ENCODE measurements around the gene SEMA4B.
A peak's percentile ranks its signal among the peaks of the same experiment; 100 is the strongest.

Gene SEMA4B

DNA sequence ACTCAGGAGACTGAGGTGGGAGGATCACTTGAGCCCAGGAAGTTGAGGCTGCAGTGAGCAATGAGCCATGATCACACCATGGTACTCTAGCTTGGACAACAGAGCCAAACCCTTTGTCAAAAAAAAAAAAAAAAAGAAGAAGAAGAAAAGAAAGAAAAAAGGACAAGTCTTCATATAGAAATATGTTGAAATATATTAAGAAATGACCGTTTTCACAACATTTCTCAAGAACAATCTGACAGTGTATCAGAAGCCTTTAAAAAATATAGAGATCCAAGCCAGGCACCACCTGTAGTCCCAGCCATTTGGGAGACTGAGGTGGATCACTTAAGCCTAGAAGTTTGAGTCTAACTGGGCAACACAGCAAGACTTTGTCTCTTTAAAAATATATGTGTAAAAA is 29.5 kb upstream of the SEMA4B start:
- peaks cover 10% of the 10 kb centered on the region for H3K4me1 ChIP-seq (ENCODE audit: low read length)
- no peaks in the 10 kb centered on the region for H3K79me2 ChIP-seq (ENCODE audit: low read length)
- no peak overlapping the region for H3K4me3 ChIP-seq (ENCODE audit: low read length)
- no peak overlapping the region for H3K4me2 ChIP-seq (ENCODE audit: low read length)
- H3K9me3 ChIP-seq (ENCODE audit: insufficient read depth, low read length): no peaks in the 10 kb centered on the region
- no peak for TF ChIP-seq CTCF (IDR thresholded peaks at IDR 0.05; ENCODE audit: low read depth, low read length)
- TF ChIP-seq EZH2phosphoT487 (IDR thresholded peaks at IDR 0.05; ENCODE audit: low read depth): no peak
- H3K36me3 ChIP-seq (replicated peaks; ENCODE audit: low read depth, low read length): no peaks in the 10 kb centered on the region
- no peaks in the 10 kb centered on the region for H4K20me1 ChIP-seq (ENCODE audit: insufficient read depth, low read length)
- H3K9ac ChIP-seq (ENCODE audit: low read length): no peak overlapping the region
- no peak overlapping the region for H3K27ac ChIP-seq (ENCODE audit: low read length)
- no peaks in the 10 kb centered on the region for H3K27me3 ChIP-seq (ENCODE audit: low read depth, low read length)
- no peak overlapping the region for H2AFZ ChIP-seq (ENCODE audit: low read depth, low read length)

- Histone ChIP-seq H3K27me3 (ENCODE audit: low read depth, low read length) (no peaks in the 10 kb centered on the region), H3K4me2 (ENCODE audit: low read length) (no peak overlapping the region), H3K36me3 (replicated peaks; ENCODE audit: low read depth, low read length) (no peaks in the 10 kb centered on the region), H3K79me2 (ENCODE audit: low read length) (no peaks in the 10 kb centered on the region), H3K9ac (ENCODE audit: low read length) (no peak overlapping the region), H3K4me1 (ENCODE audit: low read length) (peaks cover 13% of the 10 kb centered on the region), H3K9me3 (ENCODE audit: insufficient read depth, low read length) (no peaks in the 10 kb centered on the region), H3K27ac (ENCODE audit: low read length) (no peak overlapping the region), H3K4me3 (ENCODE audit: low read length) (no peak overlapping the region), H4K20me1 (ENCODE audit: insufficient read depth, low read length) (no peaks in the 10 kb centered on the region), H2AFZ (ENCODE audit: low read depth, low read length) (no peak overlapping the region)
- TF ChIP-seq CTCF (IDR thresholded peaks at IDR 0.05; ENCODE audit: low read depth, low read length): no peak
- TF ChIP-seq EZH2phosphoT487 (IDR thresholded peaks at IDR 0.05; ENCODE audit: low read depth): no peak
Measured at GRCh38 chr15:90173372-90173771, 27.8 kb upstream of the SEMA4B start.

DNA sequence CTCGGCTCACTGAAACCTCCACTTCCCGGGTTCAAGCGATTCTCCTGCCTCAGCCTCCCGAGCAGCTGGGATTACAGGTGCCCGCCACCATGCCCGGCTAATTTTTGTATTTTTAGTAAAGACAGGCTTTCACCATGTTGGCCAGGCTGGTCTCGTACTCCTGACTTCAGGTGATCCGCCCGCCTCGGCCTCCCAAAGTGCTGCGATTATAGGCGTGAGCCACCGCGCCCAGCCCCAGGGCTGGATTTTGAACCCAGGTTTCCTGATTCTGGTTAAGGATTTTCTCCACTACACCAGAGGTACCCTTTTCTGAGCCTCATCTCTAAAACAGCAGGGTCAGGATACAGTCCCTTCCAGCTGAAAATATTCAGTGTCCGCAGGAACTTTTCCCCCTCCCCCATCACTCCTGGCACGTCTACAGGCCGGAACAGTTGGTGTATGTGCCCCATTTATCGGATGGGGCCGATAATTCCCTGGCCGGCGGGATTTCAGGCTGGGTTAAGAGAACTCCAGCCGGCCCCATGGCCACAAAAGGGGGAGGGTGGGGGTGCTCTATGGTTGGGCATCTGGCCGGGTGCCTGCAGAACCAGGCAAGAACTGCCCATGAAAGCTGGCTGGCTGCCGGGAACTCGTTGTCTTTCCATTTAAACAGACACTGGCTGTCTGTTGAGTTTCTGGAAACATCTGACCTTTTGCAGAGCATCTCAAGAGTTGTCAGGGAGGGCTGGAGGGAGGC is 26.8 kb upstream of the SEMA4B start:
- H2AFZ ChIP-seq (ENCODE audit: low read depth, low read length): no peak overlapping the region

DNA sequence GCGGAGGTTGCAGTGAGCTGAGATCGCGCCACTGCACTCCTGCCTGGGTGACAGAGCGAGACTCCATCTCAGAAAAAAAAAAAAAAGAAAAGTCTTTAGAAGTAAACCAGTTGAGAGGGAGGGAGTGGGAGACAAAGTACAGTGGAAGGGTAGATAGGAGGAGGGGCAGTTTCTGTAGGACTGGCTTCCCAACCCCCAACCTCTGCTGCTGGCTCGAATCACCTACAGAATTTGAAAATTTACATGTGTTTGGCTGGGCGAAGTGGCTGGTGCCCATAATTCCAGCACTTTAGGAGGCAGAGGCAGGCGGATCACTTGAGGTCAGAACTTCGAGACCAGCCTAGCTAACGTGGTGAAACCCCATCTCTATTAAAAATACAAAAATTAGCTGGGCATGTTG is 24.1 kb upstream of the SEMA4B start:
- no peak overlapping the region for H3K9ac ChIP-seq (ENCODE audit: low read length)
- H3K4me1 ChIP-seq (ENCODE audit: low read length): peaks cover 20% of the 10 kb centered on the region
- H3K4me3 ChIP-seq (ENCODE audit: low read length): no peak overlapping the region
- H2AFZ ChIP-seq (ENCODE audit: low read depth, low read length): no peak overlapping the region
- no peak overlapping the region for H3K27ac ChIP-seq (ENCODE audit: low read length)
- H3K79me2 ChIP-seq (ENCODE audit: low read length): no peaks in the 10 kb centered on the region
- H4K20me1 ChIP-seq (ENCODE audit: insufficient read depth, low read length): no peaks in the 10 kb centered on the region
- peaks cover 30% of the 10 kb centered on the region for H3K27me3 ChIP-seq (ENCODE audit: low read depth, low read length)
- no peak overlapping the region for H3K4me2 ChIP-seq (ENCODE audit: low read length)
- TF ChIP-seq CTCF (IDR thresholded peaks at IDR 0.05; ENCODE audit: low read depth, low read length) (no peak), EZH2phosphoT487 (IDR thresholded peaks at IDR 0.05; ENCODE audit: low read depth) (no peak)
- H3K36me3 ChIP-seq (replicated peaks; ENCODE audit: low read depth, low read length): no peaks in the 10 kb centered on the region
- H3K9me3 ChIP-seq (ENCODE audit: insufficient read depth, low read length): no peaks in the 10 kb centered on the region

More for the DNA sequence above, 26.8 kb upstream of the SEMA4B start:
- no peaks in the 10 kb centered on the region for H4K20me1 ChIP-seq (ENCODE audit: insufficient read depth, low read length)
- peaks cover 7% of the 10 kb centered on the region for H3K27me3 ChIP-seq (ENCODE audit: low read depth, low read length)
- no peak overlapping the region for H3K9ac ChIP-seq (ENCODE audit: low read length)
- peaks cover 20% of the 10 kb centered on the region for H3K4me1 ChIP-seq (ENCODE audit: low read length)
- no peaks in the 10 kb centered on the region for H3K79me2 ChIP-seq (ENCODE audit: low read length)
- no peak overlapping the region for H3K4me3 ChIP-seq (ENCODE audit: low read length)
- no peaks in the 10 kb centered on the region for H3K9me3 ChIP-seq (ENCODE audit: insufficient read depth, low read length)
- TF ChIP-seq EZH2phosphoT487 (IDR thresholded peaks at IDR 0.05; ENCODE audit: low read depth): no peak
- no peak for TF ChIP-seq CTCF (IDR thresholded peaks at IDR 0.05; ENCODE audit: low read depth, low read length)
- no peak overlapping the region for H3K27ac ChIP-seq (ENCODE audit: low read length)
- H3K36me3 ChIP-seq (replicated peaks; ENCODE audit: low read depth, low read length): no peaks in the 10 kb centered on the region
- peak overlapping the region; percentile 62; the same call in 1 of the 2 replicates for H3K4me2 ChIP-seq (ENCODE audit: low read length)

Measured in OCI-LY3 (cell line).